Pulmonary artery endothelial cell (primary cell): Measurements from ENCODE around the gene COX5A. TPM values are rescaled to one million over a fixed set of nuclear protein-coding genes. Genes with fewer than 3 reads are reported as not detected.

Experiments
- DNase-seq: peaks from one replicate; pipeline ENCODE4 v3.0.0-alpha.2; 2011; ENCODE audit warnings: low read depth, low spot score
- total RNA-seq: library from RNA; depleted of rRNA; stranded (reverse); fragments of >200 nt; gene quantifications from 2 replicates; pipeline ENCODE4 v1.2.3, GENCODE V29; 2014

COX5A gene
- total RNA-seq, 1 donor from 2014 or later = 72.3 TPM

DNA sequence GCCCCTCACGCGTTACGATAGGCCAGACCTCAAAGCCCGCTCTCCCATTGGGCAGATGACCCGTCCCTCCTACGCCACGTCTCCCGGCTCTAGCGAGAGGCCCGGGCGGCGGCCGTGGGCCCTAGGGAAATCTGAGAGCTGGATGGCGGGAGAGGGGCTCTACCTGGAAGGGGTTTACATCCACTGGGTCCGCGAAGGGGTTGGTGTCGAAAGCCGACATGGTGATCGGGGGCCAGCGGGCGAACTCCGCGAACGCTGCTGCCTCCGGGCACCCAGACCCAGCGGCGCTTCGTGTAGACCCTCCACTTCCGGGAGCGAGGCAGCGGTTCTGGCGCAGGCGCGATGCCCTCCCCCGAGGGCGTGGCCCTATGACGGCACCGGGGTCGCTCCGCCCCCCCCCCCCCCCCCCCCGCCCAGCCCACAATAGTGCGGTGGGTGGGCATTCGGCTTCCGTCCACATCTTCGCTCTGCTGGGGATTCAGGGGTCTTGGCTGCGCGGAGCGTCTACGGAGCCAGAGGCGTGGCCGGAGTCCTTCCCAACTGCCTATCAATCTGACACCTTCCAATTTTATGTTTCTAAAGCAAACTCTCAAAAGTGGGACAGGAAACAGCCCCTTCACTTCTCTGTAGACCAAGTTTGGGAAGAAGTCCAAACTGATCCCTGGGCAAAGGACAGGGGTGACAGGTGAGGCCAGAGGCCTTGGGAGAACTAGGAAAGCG is 64.7 kb downstream of the COX5A start, which contains the start of gene SCAMP2:
SCAMP2 (minus strand) TSS at position 330 of the 720 bp plus-strand sequence; CDS start at position 220, 110 bp downstream.
- DNase-seq = peak; percentile 84

DNA sequence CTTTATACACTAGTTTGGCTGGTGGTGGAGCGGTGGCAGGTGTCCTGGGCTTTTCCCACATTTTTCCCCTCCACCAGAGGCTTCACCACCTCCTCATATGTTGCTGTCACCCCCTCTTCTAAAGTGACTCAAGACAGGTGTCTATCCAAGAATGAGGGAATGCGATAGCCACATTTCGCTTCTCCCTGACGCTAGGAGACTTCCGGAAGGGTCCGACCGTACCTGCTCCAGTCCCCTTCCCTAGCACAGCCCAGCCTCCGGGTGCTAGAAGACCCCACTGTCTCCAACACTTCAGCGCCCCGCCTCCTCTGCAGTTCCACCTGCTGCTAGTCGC is 65.2 kb downstream of the COX5A start:
- no peak for DNase-seq

DNA sequence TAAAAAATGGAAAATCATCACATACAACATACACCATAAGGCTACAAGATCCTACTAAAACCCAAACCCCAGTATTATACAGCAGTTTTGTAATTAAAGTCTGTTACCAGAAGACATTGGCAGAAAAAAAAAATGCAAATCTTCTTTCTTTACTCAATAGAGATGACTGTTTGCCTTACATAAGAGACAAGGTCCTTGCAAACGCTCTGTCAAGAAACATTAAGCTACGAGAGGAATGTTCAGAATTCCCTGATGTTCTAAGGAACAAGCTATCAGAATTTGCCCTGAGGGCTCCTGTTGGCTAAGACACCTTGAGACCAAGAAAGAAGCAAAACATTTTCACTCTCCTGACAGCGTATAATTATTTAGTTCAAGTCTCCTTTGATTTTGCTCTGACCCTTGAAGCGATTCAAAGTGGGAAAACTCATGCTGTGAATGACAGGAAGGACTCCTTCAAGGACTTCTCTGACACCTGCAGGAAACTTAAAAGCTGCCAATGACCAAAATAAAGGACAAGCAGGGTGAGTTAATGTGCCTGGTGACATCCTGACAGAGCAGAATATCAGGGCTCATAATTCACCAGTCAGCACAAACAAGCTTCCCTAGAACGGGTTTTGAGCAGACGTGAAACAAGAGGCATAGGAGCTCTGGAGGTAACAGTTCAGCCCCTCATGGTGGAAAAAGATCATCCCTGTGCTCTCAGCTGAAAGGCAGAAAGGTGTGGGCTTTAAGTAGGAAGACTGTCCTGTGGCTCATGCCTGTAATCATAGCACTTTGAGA is 67.2 kb downstream of the COX5A start:
- DNase-seq = no peak

Other genes starting within 250 kb of the COX5A start
- 14.3 and 21.1 TPM in 2 replicates for gene EDC3, start 242.0 kb downstream of the COX5A start, total RNA-seq
- 1.2 and 1.3 TPM in 2 replicates for gene CYP1A1, start 212.5 kb downstream of the COX5A start, total RNA-seq
- not detected in 2 replicates for gene CYP1A2, start 189.2 kb downstream of the COX5A start, total RNA-seq
- gene CSK, start 156.0 kb downstream of the COX5A start, total RNA-seq = 39.5 and 46.1 TPM in 2 replicates
- gene LMAN1L, start 125.2 kb downstream of the COX5A start, total RNA-seq = not detected in 2 replicates
- gene CPLX3, start 111.4 kb downstream of the COX5A start, total RNA-seq = not detected in 2 replicates
- gene ULK3, start 94.9 kb downstream of the COX5A start, total RNA-seq = 22.4 and 27.0 TPM in 2 replicates
- 18.5 and 21.9 TPM in 2 replicates for gene SCAMP2, start 64.7 kb downstream of the COX5A start, total RNA-seq
- gene MPI, start 48.0 kb downstream of the COX5A start, total RNA-seq = 57.3 and 64.3 TPM in 2 replicates
- 38.2 and 41.3 TPM in 2 replicates for gene FAM219B, start 31.2 kb downstream of the COX5A start, total RNA-seq
- gene RPP25, start 18.7 kb upstream of the COX5A start, total RNA-seq = 13.2 and 14.4 TPM in 2 replicates
- 3.5 and 5.9 TPM in 2 replicates for gene SCAMP5, start 57.5 kb upstream of the COX5A start, total RNA-seq
- 8.4 and 11.8 TPM in 2 replicates for gene PPCDC, start 85.5 kb upstream of the COX5A start, total RNA-seq